GM23338 (cell line): ENCODE data around the gene UAP1. TPM values are rescaled to one million over a fixed set of nuclear protein-coding genes. Genes with fewer than 3 reads are reported as not detected.
A peak's percentile ranks its signal among the peaks of the same experiment; 100 is the strongest.

Source experiments
- ATAC-seq: fragments of 200-7000 bp; cut with Tn5 transposase; 3 replicates; pipeline ENCODE4 v1.9.1; 2020
- DNase-seq: peaks from one replicate; pipeline ENCODE4 v3.0.0-alpha.2; 2015; ENCODE audit warnings: low spot score
- H2AFZ ChIP-seq: fragments of 200-600 bp; sonication (generic); 2 replicates; pipeline ENCODE4 v1.8.0; 2016; ENCODE audit warnings: antibody characterized with exemption, mild to moderate bottlenecking, moderate library complexity
- H3F3A ChIP-seq: fragments of 200-600 bp; sonication (generic); replicated peaks from 2 replicates; pipeline ENCODE4 v1.8.0; 2017; ENCODE audit warnings: antibody characterized with exemption, mixed run types, low read depth
- H3K27ac ChIP-seq: fragments of 200-600 bp; sonication (generic); 2 replicates; pipeline ENCODE4 v1.6.1; 2016; ENCODE audit warnings: low read depth
- H3K27me3 ChIP-seq: fragments of 200-600 bp; sonication (generic); 2 replicates; pipeline ENCODE4 v1.8.0; 2016; ENCODE audit warnings: mild to moderate bottlenecking, mixed run types, moderate library complexity; ENCODE audit not compliant: insufficient read depth
- H3K36me3 ChIP-seq: fragments of 200-600 bp; sonication (generic); 2 replicates; pipeline ENCODE4 v1.8.0; 2016; ENCODE audit warnings: mild to moderate bottlenecking; ENCODE audit not compliant: insufficient read depth
- H3K4me1 ChIP-seq: fragments of 200-600 bp; sonication (generic); 2 replicates; pipeline ENCODE4 v1.8.0; 2016; ENCODE audit warnings: mild to moderate bottlenecking, moderate library complexity; ENCODE audit not compliant: insufficient read depth
- H3K4me2 ChIP-seq: fragments of 200-600 bp; sonication (generic); 2 replicates; pipeline ENCODE4 v1.7.1; 2017; ENCODE audit warnings: mixed run types
- H3K4me3 ChIP-seq: fragments of 200-600 bp; sonication (generic); 2 replicates; pipeline ENCODE4 v1.6.1; 2016; ENCODE audit warnings: mixed run types
- H3K79me2 ChIP-seq: fragments of 200-600 bp; sonication (generic); replicated peaks from 2 replicates; pipeline ENCODE4 v1.8.0; 2017; ENCODE audit warnings: mild to moderate bottlenecking; ENCODE audit not compliant: insufficient read depth
- H3K9me2 ChIP-seq: fragments of 200-600 bp; sonication (generic); 2 replicates; pipeline ENCODE4 v1.8.0; 2017; ENCODE audit not compliant: insufficient read depth
- H4K20me1 ChIP-seq: fragments of 200-600 bp; sonication (generic); replicated peaks from 2 replicates; pipeline ENCODE4 v1.8.0; 2017; ENCODE audit warnings: mild to moderate bottlenecking; ENCODE audit not compliant: insufficient read depth
- H3K27ac Mint-ChIP-seq: 2 replicates; pipeline ENCODE4 v1.8.0; 2020; ENCODE audit warnings: inconsistent platforms, mild to moderate bottlenecking, moderate library complexity, mixed read lengths
- H3K27me3 Mint-ChIP-seq: 3 replicates; pipeline ENCODE4 v1.8.0; 2022; ENCODE audit warnings: low read depth, mild to moderate bottlenecking, moderate library complexity, mixed read lengths, inconsistent platforms; ENCODE audit not compliant: insufficient read depth, poor library complexity
- H3K36me3 Mint-ChIP-seq: 3 replicates; pipeline ENCODE4 v1.8.0; 2021; ENCODE audit warnings: low read depth, mild to moderate bottlenecking, inconsistent platforms, moderate library complexity, mixed read lengths
- H3K4me1 Mint-ChIP-seq: 3 replicates; pipeline ENCODE4 v1.8.0; 2020; ENCODE audit warnings: mild to moderate bottlenecking, inconsistent platforms, mixed read lengths
- H3K4me3 Mint-ChIP-seq: 3 replicates; pipeline ENCODE4 v1.8.0; 2021; ENCODE audit warnings: moderate library complexity, mild to moderate bottlenecking, inconsistent platforms, mixed read lengths
- H3K9me3 Mint-ChIP-seq: 3 replicates; pipeline ENCODE4 v1.8.0; 2020; ENCODE audit warnings: moderate library complexity, mild to moderate bottlenecking, inconsistent platforms, mixed read lengths
- ETS1 ChIP-seq: IDR thresholded peaks from 2 replicates; pipeline ENCODE4 v1.6.1; 2016; ENCODE audit warnings: antibody characterized with exemption
- JUNB ChIP-seq: IDR thresholded peaks from one replicate; pipeline ENCODE4 v1.6.1; 2016; ENCODE audit warnings: antibody characterized with exemption; ENCODE audit not compliant: unreplicated experiment
- NANOG ChIP-seq: IDR thresholded peaks from 2 replicates; pipeline ENCODE4 v1.6.1; 2016; ENCODE audit warnings: antibody characterized with exemption, borderline replicate concordance
- POLR2AphosphoS5 ChIP-seq: IDR thresholded peaks from 2 replicates; pipeline ENCODE4 v1.6.1; 2016; ENCODE audit warnings: antibody characterized with exemption, low read depth
- ZNF114 ChIP-seq: fragments of 250-450 bp; sonication (Bioruptor Pico); IDR thresholded peaks from 2 replicates; pipeline ENCODE4 v1.5.0; 2020; ENCODE audit warnings: mild to moderate bottlenecking, moderate library complexity
- ZNF462 ChIP-seq: fragments of 250-450 bp; sonication (Bioruptor Pico); IDR thresholded peaks from 2 replicates; pipeline ENCODE4 v1.5.0; 2020; ENCODE audit warnings: mild to moderate bottlenecking, moderate library complexity
- polyA plus RNA-seq: library from polyadenylated mRNA; unstranded; fragments of >200 nt; fragmentation: Nextera tagmentation; extraction: Ambion mirVana; gene quantifications from 2 replicates; pipeline ENCODE4 v1.2.1, GENCODE V29; 2016
- total RNA-seq: library from RNA; depleted of rRNA; stranded (reverse); fragments of >200 nt; shearing (Covaris generic); gene quantifications from 2 replicates; pipeline ENCODE4 v1.2.3, GENCODE V29; 2014

UAP1 gene
- total and polyA plus RNA-seq, 2 experiments from 2014 or later = 26.7 to 33.3 TPM

GRCh38 chr1:162549001-162549400, 12.5 kb upstream of the UAP1 start (continued):
- no peak for TF ChIP-seq ZNF462 (CRISPR knock-in tag)

- Histone ChIP-seq H3F3A (no peaks in the 10 kb centered on the region), H3K79me2 (no peaks in the 10 kb centered on the region), H3K27ac (no peak overlapping the region), H3K4me2 (no peak overlapping the region), H2AFZ (peak overlapping the region; percentile 74; the same call in 1 of the 2 replicates), H3K4me3 (no peak overlapping the region), H4K20me1 (no peaks in the 10 kb centered on the region), H3K36me3 (no peaks in the 10 kb centered on the region), H3K27me3 (no peaks in the 10 kb centered on the region), H3K4me1 (no peaks in the 10 kb centered on the region), H3K9me2 (0 out of 2 replicates have a peak, but pooled peaks cover 11% of the 10 kb centered on the region)
- ATAC-seq = no peak
- peaks cover 4% of the 10 kb centered on the region; the same call in 1 of the 3 replicates for H3K4me1 Mint-ChIP-seq
- no peaks in the 10 kb centered on the region for H3K9me3 Mint-ChIP-seq
- H3K27me3 Mint-ChIP-seq = peaks cover 2% of the 10 kb centered on the region
- no peaks in the 10 kb centered on the region for H3K36me3 Mint-ChIP-seq
- H3K4me3 Mint-ChIP-seq = no peak overlapping the region
- H3K27ac Mint-ChIP-seq = no peak overlapping the region
- no peak for DNase-seq
- TF ChIP-seq ZNF462 (CRISPR knock-in tag) = no peak
- TF ChIP-seq POLR2AphosphoS5 = no peak
- TF ChIP-seq ZNF114 (CRISPR knock-in tag) = no peak
- TF ChIP-seq NANOG = no peak
- TF ChIP-seq ETS1 = no peak
- TF ChIP-seq JUNB = no peak
These were observed 10.6 kb upstream of the UAP1 start for GRCh38 chr1:162550925-162551324.
